Mammary epithelial cell (primary cell): ENCODE measurements around the gene GADD45A.

Experiments used
- CTCF ChIP-seq, 2 donors: IDR thresholded peaks in 1 of 2; conservative IDR thresholded peaks in 1 of 2; 2 replicates each; pipeline ENCODE4 v1.5.1; 2011 to 2012; ENCODE audit warnings: inconsistent platforms in 2 of 2, low read length in 2 of 2, mild to moderate bottlenecking in 2 of 2, control low read depth in 1 of 2, low read depth in 1 of 2; ENCODE audit not compliant: insufficient read depth in 1 of 2; ENCODE audit errors: extremely low read depth in 1 of 2
- EZH2 ChIP-seq: IDR thresholded peaks from 2 replicates; pipeline ENCODE4 v1.6.1; 2012; ENCODE audit warnings: low read length, inconsistent platforms, borderline replicate concordance

GRCh38 chr1:67672260-67672803 is 12.7 kb upstream of the GADD45A start:
- TF ChIP-seq CTCF (conservative IDR thresholded peaks at IDR 0.05 in 1 of 2, IDR thresholded peaks at IDR 0.05 in 1 of 2; ENCODE audit: extremely low read depth in 1 of 2, insufficient read depth in 1 of 2, low read depth in 1 of 2, low read length in 2 of 2) (no peak), EZH2 (no peak)
